Calu3 (cell line): ENCODE results near the gene PLEKHM1. TPM values are rescaled to one million over a fixed set of nuclear protein-coding genes. Genes with fewer than 3 reads are reported as not detected.
"Not testable (repeated sequence)": the region's sequence is repeated elsewhere in the genome, so short reads cannot be mapped to it uniquely, and the experiment has no call there.

Source experiments
- BruUV-seq: library from RNA; stranded (reverse); fragments of 400-500 nt; replicated peaks from 2 replicates; lab custom pipeline; 2021; lab: Mats Ljungman, UMichigan
- CTCF ChIA-PET: fragments of 300-600 bp; sonication (Branson Sonifier 250); formaldehyde crosslinking; loops from one replicate; lab custom pipeline; 2022; ENCODE audit warnings: antibody characterized with exemption; lab: Charles Lee
- DNase-seq: peaks from one replicate; pipeline ENCODE4 v3.0.0; 2022
- H3K27ac Mint-ChIP-seq: one replicate; pipeline ENCODE4 v1.8.0; 2022; ENCODE audit warnings: mixed read lengths; ENCODE audit not compliant: unreplicated experiment
- H3K27me3 Mint-ChIP-seq: one replicate; pipeline ENCODE4 v1.8.0; 2022; ENCODE audit warnings: mixed read lengths; ENCODE audit not compliant: unreplicated experiment
- H3K36me3 Mint-ChIP-seq: one replicate; pipeline ENCODE4 v1.8.0; 2022; ENCODE audit warnings: mild to moderate bottlenecking, moderate library complexity, mixed read lengths; ENCODE audit not compliant: insufficient read depth, unreplicated experiment
- H3K4me1 Mint-ChIP-seq: one replicate; pipeline ENCODE4 v1.8.0; 2022; ENCODE audit warnings: mild to moderate bottlenecking, low read depth, mixed read lengths; ENCODE audit not compliant: unreplicated experiment
- H3K4me3 Mint-ChIP-seq: one replicate; pipeline ENCODE4 v1.8.0; 2022; ENCODE audit warnings: mild to moderate bottlenecking, low read depth, moderate library complexity, mixed read lengths; ENCODE audit not compliant: unreplicated experiment
- H3K9me3 Mint-ChIP-seq: one replicate; pipeline ENCODE4 v1.8.0; 2022; ENCODE audit warnings: low read depth, mixed read lengths; ENCODE audit not compliant: unreplicated experiment
- intact Hi-C: fragments of 100-400 bp; cut with micrococcal nuclease; formaldehyde crosslinking; loops from one replicate; pipeline ENCODE4 v1.10.0; 2022; ENCODE audit not compliant: unreplicated experiment
- total RNA-seq: library from RNA; stranded (reverse); gene quantifications from 2 replicates; pipeline ENCODE4 v1.2.3, GENCODE V29; 2022

Gene PLEKHM1
- total RNA-seq, 1 experiment from 2014 or later, result 82.4 TPM

DNA sequence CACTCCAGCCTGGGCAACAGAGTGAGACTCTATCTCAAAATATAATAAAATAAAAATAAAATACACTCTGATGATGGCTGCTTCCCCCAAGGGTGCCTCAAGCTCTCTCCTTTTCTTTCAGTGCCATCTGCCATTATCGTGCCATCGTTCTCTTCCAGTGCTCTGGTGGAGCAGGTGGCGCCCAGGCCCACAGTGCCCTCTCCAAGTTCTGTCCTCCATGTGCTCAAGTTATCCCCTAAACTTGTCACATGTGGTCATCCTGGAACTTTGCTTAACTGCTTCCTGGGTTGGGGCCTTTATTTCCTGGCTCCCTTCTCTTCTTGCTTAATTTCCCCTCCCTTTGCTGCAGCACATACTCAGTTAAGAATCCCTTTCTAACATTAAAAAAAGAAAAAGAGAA lies 6.0 kb upstream of the PLEKHM1 start:
- H3K36me3 Mint-ChIP-seq, intact Hi-C loops, H3K9me3 Mint-ChIP-seq, CTCF ChIA-PET, DNase-seq, H3K27ac Mint-ChIP-seq, BruUV-seq, H3K4me1 Mint-ChIP-seq, H3K27me3 Mint-ChIP-seq, H3K4me3 Mint-ChIP-seq: not testable (repeated sequence)

DNA sequence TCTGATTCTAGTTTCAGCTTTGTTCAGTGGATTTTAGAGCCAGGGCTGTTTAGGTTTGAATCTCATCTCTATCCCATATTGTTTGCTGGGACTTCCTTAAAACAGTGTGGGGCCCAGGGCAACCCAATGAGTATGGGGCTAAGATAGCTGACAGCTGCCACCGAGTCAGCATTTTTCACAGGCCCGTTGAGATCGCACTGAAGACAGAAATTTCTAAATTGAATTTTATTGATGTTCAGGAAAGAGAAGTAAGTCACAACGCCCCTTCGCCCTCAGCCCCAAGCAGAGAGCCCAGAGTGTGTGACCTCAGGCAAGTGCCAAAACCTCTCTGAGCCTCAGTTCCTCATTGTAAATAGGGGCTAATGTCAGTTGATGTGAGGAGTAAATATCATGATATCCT lies 4.0 kb upstream of the PLEKHM1 start:
- Mint-ChIP-seq H3K36me3 (peaks cover 19% of the 10 kb centered on the region), H3K4me1 (peaks cover 13% of the 10 kb centered on the region)
- CTCF ChIA-PET, H3K27ac Mint-ChIP-seq, DNase-seq, H3K4me3 Mint-ChIP-seq, H3K9me3 Mint-ChIP-seq, BruUV-seq, H3K27me3 Mint-ChIP-seq, intact Hi-C loops: not testable (repeated sequence)

DNA sequence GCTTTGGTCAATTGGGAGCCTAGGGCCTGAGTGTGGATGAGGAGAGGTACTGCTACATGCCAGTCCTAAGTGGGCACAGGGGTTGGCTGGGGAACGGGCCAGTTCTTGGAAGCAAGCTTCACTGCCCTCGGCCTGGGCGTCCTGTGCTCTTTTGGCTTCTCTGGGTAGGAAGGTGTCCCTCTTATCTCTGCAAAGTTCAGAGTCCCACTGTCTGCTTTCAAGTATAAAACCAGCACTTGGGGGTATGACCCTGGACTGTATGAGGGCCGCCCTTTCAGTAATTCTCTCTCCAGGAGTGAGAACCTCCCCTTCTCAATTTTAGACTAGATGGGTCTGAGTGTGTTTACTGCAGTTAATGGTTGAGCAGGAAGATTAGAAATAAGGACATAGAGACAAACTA lies 1.6 kb upstream of the PLEKHM1 start:
- H3K9me3 Mint-ChIP-seq, H3K27ac Mint-ChIP-seq, CTCF ChIA-PET, DNase-seq, intact Hi-C loops, H3K4me3 Mint-ChIP-seq, BruUV-seq, H3K27me3 Mint-ChIP-seq: not testable (repeated sequence)
- Mint-ChIP-seq H3K4me1 (peaks cover 36% of the 10 kb centered on the region), H3K36me3 (peaks cover 37% of the 10 kb centered on the region)

- intact Hi-C loops, H3K9me3 Mint-ChIP-seq, CTCF ChIA-PET, H3K27me3 Mint-ChIP-seq, BruUV-seq: not testable (repeated sequence)
- peak; percentile 41 for DNase-seq
- peaks cover 36% of the 10 kb centered on the region for H3K4me1 Mint-ChIP-seq
- H3K4me3 Mint-ChIP-seq, result peak overlapping the region; percentile 86
- peak overlapping the region; percentile 84 for H3K27ac Mint-ChIP-seq
- H3K36me3 Mint-ChIP-seq, result peaks cover 37% of the 10 kb centered on the region
Observed at GRCh38 chr17:45490198-45490597, 323 bp downstream of the PLEKHM1 start.

- peaks cover 37% of the 10 kb centered on the region for H3K36me3 Mint-ChIP-seq
- H3K9me3 Mint-ChIP-seq, intact Hi-C loops, H3K27me3 Mint-ChIP-seq, BruUV-seq, CTCF ChIA-PET: not testable (repeated sequence)
- peak; percentile 82 for DNase-seq
- H3K4me3 Mint-ChIP-seq, result peak overlapping the region; percentile 49
- peak overlapping the region; percentile 35 for H3K27ac Mint-ChIP-seq
- peaks cover 56% of the 10 kb centered on the region for H3K4me1 Mint-ChIP-seq
Observed at GRCh38 chr17:45487704-45488103, 2.8 kb downstream of the PLEKHM1 start.

- H3K4me3 Mint-ChIP-seq, H3K27ac Mint-ChIP-seq, intact Hi-C loops, DNase-seq, H3K9me3 Mint-ChIP-seq, BruUV-seq, H3K27me3 Mint-ChIP-seq, CTCF ChIA-PET: not testable (repeated sequence)
- Mint-ChIP-seq H3K36me3 (peaks cover 21% of the 10 kb centered on the region), H3K4me1 (peaks cover 50% of the 10 kb centered on the region)
Observed at GRCh38 chr17:45483591-45484216, 6.8 kb downstream of the PLEKHM1 start.

- H3K27ac Mint-ChIP-seq, H3K27me3 Mint-ChIP-seq, H3K9me3 Mint-ChIP-seq, intact Hi-C loops, CTCF ChIA-PET, DNase-seq, H3K4me3 Mint-ChIP-seq, BruUV-seq: not testable (repeated sequence)
- Mint-ChIP-seq H3K36me3 (peaks cover 20% of the 10 kb centered on the region), H3K4me1 (peaks cover 45% of the 10 kb centered on the region)
Observed at GRCh38 chr17:45483177-45483576, 7.3 kb downstream of the PLEKHM1 start.

DNA sequence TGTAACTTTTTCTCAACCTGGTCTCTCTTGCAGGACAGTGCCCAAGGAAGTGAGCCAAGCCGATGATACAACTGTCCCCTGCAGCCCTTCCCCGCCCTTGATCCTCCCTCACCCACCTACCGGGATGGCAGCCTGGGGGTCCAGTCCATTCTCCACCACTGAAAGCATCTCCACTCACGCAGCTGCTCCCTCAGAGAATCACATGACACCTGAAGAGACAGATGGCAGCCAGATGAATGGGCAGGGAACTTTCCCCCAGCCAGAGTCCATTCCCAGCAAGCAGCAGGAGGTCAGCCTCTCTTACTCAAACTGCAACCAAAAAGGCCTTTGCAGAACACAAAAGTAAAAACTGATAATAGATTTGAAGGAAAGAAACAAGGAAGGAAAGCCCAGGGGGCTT lies 8.2 kb downstream of the PLEKHM1 start:
- BruUV-seq, intact Hi-C loops: not testable (repeated sequence)

GRCh38 chr17:45475436-45475835 lies 15.1 kb downstream of the PLEKHM1 start:
- CTCF ChIA-PET, DNase-seq, BruUV-seq, H3K9me3 Mint-ChIP-seq, H3K4me3 Mint-ChIP-seq, H3K27me3 Mint-ChIP-seq, intact Hi-C loops, H3K27ac Mint-ChIP-seq: not testable (repeated sequence)
- peaks cover 14% of the 10 kb centered on the region for H3K4me1 Mint-ChIP-seq
- H3K36me3 Mint-ChIP-seq, result peaks cover 39% of the 10 kb centered on the region

More for the DNA sequence above, 8.2 kb downstream of the PLEKHM1 start:
- H3K36me3 Mint-ChIP-seq, result peaks cover 19% of the 10 kb centered on the region
- H3K27ac Mint-ChIP-seq, DNase-seq, H3K27me3 Mint-ChIP-seq, H3K9me3 Mint-ChIP-seq, CTCF ChIA-PET, H3K4me3 Mint-ChIP-seq: not testable (repeated sequence)
- peaks cover 37% of the 10 kb centered on the region for H3K4me1 Mint-ChIP-seq

DNA sequence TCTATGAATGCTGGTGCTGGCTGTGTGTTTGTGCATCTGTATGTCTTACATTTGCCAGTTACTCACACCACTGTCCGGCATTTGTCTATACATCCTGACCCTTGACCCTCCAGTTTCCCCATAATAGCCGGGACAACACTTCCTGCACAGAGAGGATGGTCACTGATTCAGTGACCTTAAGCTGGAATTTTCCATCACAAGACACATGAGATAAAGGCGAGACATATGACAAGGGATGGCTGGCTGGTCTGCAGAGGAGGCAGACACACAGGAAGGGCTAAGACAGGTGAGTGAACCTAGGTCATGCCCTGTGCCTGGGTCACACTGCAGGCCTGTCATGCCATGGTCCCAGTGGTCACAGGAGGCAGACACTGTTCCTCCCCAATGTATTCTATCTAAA lies 18.3 kb downstream of the PLEKHM1 start:
- not testable (repeated sequence) for H3K4me3 Mint-ChIP-seq, H3K27ac Mint-ChIP-seq, H3K27me3 Mint-ChIP-seq

More for the DNA sequence above, 18.3 kb downstream of the PLEKHM1 start:
- peaks cover 27% of the 10 kb centered on the region for H3K4me1 Mint-ChIP-seq
- DNase-seq, CTCF ChIA-PET, intact Hi-C loops, BruUV-seq, H3K9me3 Mint-ChIP-seq: not testable (repeated sequence)
- H3K36me3 Mint-ChIP-seq, result peaks cover 26% of the 10 kb centered on the region
